Muscle layer of duodenum (tissue), 2 donors: Measurements from ENCODE around the gene SYNGR1.
A peak's percentile ranks its signal among the peaks of the same experiment; 100 is the strongest.

Experiments
- H3K27ac ChIP-seq: one replicate; pipeline ENCODE4 v1.7.0; 2013; ENCODE audit warnings: mild to moderate bottlenecking, low read length
- H3K27me3 ChIP-seq: one replicate; pipeline ENCODE4 v1.7.0; 2013; ENCODE audit warnings: low read depth, mild to moderate bottlenecking, control low read depth, low read length
- H3K36me3 ChIP-seq, 2 donors: one replicate each; pipeline ENCODE4 v1.7.0; 2013; ENCODE audit warnings: low read length in 2 of 2, control low read depth in 1 of 2, mild to moderate bottlenecking in 1 of 2; ENCODE audit not compliant: insufficient read depth in 2 of 2, control insufficient read depth in 1 of 2
- H3K4me1 ChIP-seq, 2 donors: one replicate each; pipeline ENCODE4 v1.7.0; 2013; ENCODE audit warnings: low read length in 2 of 2, mild to moderate bottlenecking in 2 of 2, control low read depth in 1 of 2, moderate library complexity in 1 of 2; ENCODE audit not compliant: insufficient read depth in 2 of 2, control insufficient read depth in 1 of 2
- H3K4me3 ChIP-seq, 2 donors: one replicate each; pipeline ENCODE4 v1.7.0; 2013; ENCODE audit warnings: low read length in 2 of 2, low read depth in 1 of 2, mild to moderate bottlenecking in 1 of 2
- H3K9me3 ChIP-seq, 2 donors: one replicate each; pipeline ENCODE4 v1.7.0; 2013; ENCODE audit warnings: low read length in 2 of 2, control low read depth in 1 of 2, mild to moderate bottlenecking in 1 of 2; ENCODE audit not compliant: control insufficient read depth in 1 of 2
- donor health status: healthy.

SYNGR1 gene

GRCh38 chr22:39363751-39364515, 14.1 kb downstream of the SYNGR1 start:
- no peak overlapping the region for H3K4me3 ChIP-seq
- H3K4me1 ChIP-seq = peaks cover 0 to 24% of the 10 kb centered on the region in 2 donors
- H3K36me3 ChIP-seq = peaks cover 0 to 4% of the 10 kb centered on the region in 2 donors
- H3K27me3 ChIP-seq = no peaks in the 10 kb centered on the region
- no peak overlapping the region for H3K27ac ChIP-seq
- no peaks in the 10 kb centered on the region for H3K9me3 ChIP-seq

- H3K4me3 ChIP-seq = no peak overlapping the region
- H3K36me3 ChIP-seq = peaks cover 0 to 4% of the 10 kb centered on the region in 2 donors
- H3K27ac ChIP-seq = peak overlapping the region; percentile 8
- no peaks in the 10 kb centered on the region for H3K9me3 ChIP-seq
- H3K27me3 ChIP-seq = no peaks in the 10 kb centered on the region
- peaks cover 0 to 24% of the 10 kb centered on the region in 2 donors for H3K4me1 ChIP-seq
Observed at GRCh38 chr22:39364714-39365491, 15.1 kb downstream of the SYNGR1 start.

- H3K27ac ChIP-seq = no peak overlapping the region
- H3K4me3 ChIP-seq = no peak overlapping the region
- peaks cover 0 to 24% of the 10 kb centered on the region in 2 donors for H3K4me1 ChIP-seq
- H3K27me3 ChIP-seq = no peaks in the 10 kb centered on the region
- H3K9me3 ChIP-seq = no peaks in the 10 kb centered on the region
- H3K36me3 ChIP-seq = peaks cover 0 to 4% of the 10 kb centered on the region in 2 donors
Observed at GRCh38 chr22:39365492-39365780, 15.6 kb downstream of the SYNGR1 start.

GRCh38 chr22:39367035-39367434, 17.2 kb downstream of the SYNGR1 start:
- Histone ChIP-seq H3K4me1 (peaks cover 0 to 22% of the 10 kb centered on the region in 2 donors), H3K36me3 (peaks cover 0 to 4% of the 10 kb centered on the region in 2 donors), H3K4me3 (no peak overlapping the region), H3K9me3 (no peaks in the 10 kb centered on the region), H3K27me3 (no peaks in the 10 kb centered on the region), H3K27ac (no peak overlapping the region)

- Histone ChIP-seq H3K4me3 (no peak overlapping the region), H3K27me3 (no peaks in the 10 kb centered on the region), H3K4me1 (peaks cover 0 to 11% of the 10 kb centered on the region in 2 donors), H3K9me3 (no peaks in the 10 kb centered on the region), H3K27ac (no peak overlapping the region), H3K36me3 (peaks cover 0 to 4% of the 10 kb centered on the region in 2 donors)
Observed at GRCh38 chr22:39368461-39368911, 18.7 kb downstream of the SYNGR1 start.

GRCh38 chr22:39369186-39369585, 19.4 kb downstream of the SYNGR1 start:
- H3K9me3 ChIP-seq = no peaks in the 10 kb centered on the region
- H3K36me3 ChIP-seq = peaks cover 0 to 4% of the 10 kb centered on the region in 2 donors
- H3K4me3 ChIP-seq = no peak overlapping the region
- H3K27me3 ChIP-seq = no peaks in the 10 kb centered on the region
- no peak overlapping the region for H3K27ac ChIP-seq
- H3K4me1 ChIP-seq = peaks cover 0 to 4% of the 10 kb centered on the region in 2 donors

- H3K4me3 ChIP-seq = no peak overlapping the region
- H3K4me1 ChIP-seq = peaks cover 0 to 4% of the 10 kb centered on the region in 2 donors
- no peak overlapping the region for H3K27ac ChIP-seq
- peaks cover 0 to 8% of the 10 kb centered on the region in 2 donors for H3K36me3 ChIP-seq
- no peaks in the 10 kb centered on the region for H3K9me3 ChIP-seq
- H3K27me3 ChIP-seq = no peaks in the 10 kb centered on the region
Observed at GRCh38 chr22:39369586-39369985, 19.8 kb downstream of the SYNGR1 start.

GRCh38 chr22:39371732-39372131, 21.9 kb downstream of the SYNGR1 start:
- H3K9me3 ChIP-seq = no peaks in the 10 kb centered on the region
- H3K27ac ChIP-seq = no peak overlapping the region
- no peak overlapping the region for H3K4me3 ChIP-seq
- H3K36me3 ChIP-seq = peaks cover 0 to 23% of the 10 kb centered on the region in 2 donors
- H3K4me1 ChIP-seq = peaks cover 0 to 4% of the 10 kb centered on the region in 2 donors
- H3K27me3 ChIP-seq = no peaks in the 10 kb centered on the region

GRCh38 chr22:39374191-39374590, 24.4 kb downstream of the SYNGR1 start:
- Histone ChIP-seq H3K27me3 (no peaks in the 10 kb centered on the region), H3K36me3 (peaks cover 0 to 35% of the 10 kb centered on the region in 2 donors)

GRCh38 chr22:39374801-39375200, 25.0 kb downstream of the SYNGR1 start:
- Histone ChIP-seq H3K27ac (no peak overlapping the region), H3K4me1 (no peaks in the 10 kb centered on the region), H3K36me3 (peaks cover 0 to 35% of the 10 kb centered on the region in 2 donors), H3K4me3 (no peak overlapping the region), H3K9me3 (no peaks in the 10 kb centered on the region), H3K27me3 (no peaks in the 10 kb centered on the region)

More at GRCh38 chr22:39374191-39374590, 24.4 kb downstream of the SYNGR1 start:
- Histone ChIP-seq H3K27ac (no peak overlapping the region), H3K4me3 (no peak overlapping the region), H3K9me3 (no peaks in the 10 kb centered on the region), H3K4me1 (no peaks in the 10 kb centered on the region)

- Histone ChIP-seq H3K4me1 (no peaks in the 10 kb centered on the region), H3K27me3 (no peaks in the 10 kb centered on the region), H3K27ac (no peak overlapping the region), H3K36me3 (peaks cover 0 to 35% of the 10 kb centered on the region in 2 donors), H3K4me3 (no peak overlapping the region), H3K9me3 (no peaks in the 10 kb centered on the region)
Observed at GRCh38 chr22:39375646-39376045, 25.9 kb downstream of the SYNGR1 start.
